Measurements from ENCODE around the gene CREB1.

DNA sequence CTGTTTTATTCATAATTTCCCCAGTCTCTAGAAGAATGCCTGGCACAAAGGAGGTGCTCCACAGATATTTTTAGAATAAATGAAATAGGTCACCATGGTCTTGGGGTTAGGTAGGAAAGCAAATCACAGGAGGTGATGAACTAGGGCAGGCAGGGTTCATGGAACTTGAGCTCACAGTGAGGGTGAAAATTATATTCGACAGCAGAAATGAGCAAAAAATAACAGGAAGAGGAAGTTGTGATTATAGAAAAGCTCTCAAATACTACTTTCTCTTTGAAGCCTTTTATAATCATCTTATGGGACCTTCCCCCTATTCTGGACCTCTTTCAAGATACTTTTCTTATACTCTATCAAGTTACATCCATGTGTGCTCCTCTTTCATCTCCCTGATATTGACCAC lies 4.5 kb upstream of the CREB1 start:
- TF ChIP-seq ZNF211 (tag by site-specific recombination; IDR thresholded peaks at IDR 0.05; ENCODE audit: low read depth): no peak
- TF ChIP-seq ZNF350 (tag by site-specific recombination; IDR thresholded peaks at IDR 0.05): no peak
- TF ChIP-seq, protein P1, sequence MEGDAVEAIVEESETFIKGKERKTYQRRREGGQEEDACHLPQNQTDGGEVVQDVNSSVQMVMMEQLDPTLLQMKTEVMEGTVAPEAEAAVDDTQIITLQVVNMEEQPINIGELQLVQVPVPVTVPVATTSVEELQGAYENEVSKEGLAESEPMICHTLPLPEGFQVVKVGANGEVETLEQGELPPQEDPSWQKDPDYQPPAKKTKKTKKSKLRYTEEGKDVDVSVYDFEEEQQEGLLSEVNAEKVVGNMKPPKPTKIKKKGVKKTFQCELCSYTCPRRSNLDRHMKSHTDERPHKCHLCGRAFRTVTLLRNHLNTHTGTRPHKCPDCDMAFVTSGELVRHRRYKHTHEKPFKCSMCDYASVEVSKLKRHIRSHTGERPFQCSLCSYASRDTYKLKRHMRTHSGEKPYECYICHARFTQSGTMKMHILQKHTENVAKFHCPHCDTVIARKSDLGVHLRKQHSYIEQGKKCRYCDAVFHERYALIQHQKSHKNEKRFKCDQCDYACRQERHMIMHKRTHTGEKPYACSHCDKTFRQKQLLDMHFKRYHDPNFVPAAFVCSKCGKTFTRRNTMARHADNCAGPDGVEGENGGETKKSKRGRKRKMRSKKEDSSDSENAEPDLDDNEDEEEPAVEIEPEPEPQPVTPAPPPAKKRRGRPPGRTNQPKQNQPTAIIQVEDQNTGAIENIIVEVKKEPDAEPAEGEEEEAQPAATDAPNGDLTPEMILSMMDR (tag by site-specific recombination; IDR thresholded peaks at IDR 0.05): no peak
- no peak for TF ChIP-seq ZNF670 (tag by site-specific recombination; IDR thresholded peaks at IDR 0.05; ENCODE audit: low read depth)
- TF ChIP-seq ZNF610 (tag by site-specific recombination; IDR thresholded peaks at IDR 0.05; ENCODE audit: borderline replicate concordance): no peak
- TF ChIP-seq ZFP3 (tag by site-specific recombination; IDR thresholded peaks at IDR 0.05; ENCODE audit: low read depth): no peak
- no peak for TF ChIP-seq ZNF776 (tag by site-specific recombination; IDR thresholded peaks at IDR 0.05; ENCODE audit: borderline replicate concordance)
- TF ChIP-seq, protein P2, sequence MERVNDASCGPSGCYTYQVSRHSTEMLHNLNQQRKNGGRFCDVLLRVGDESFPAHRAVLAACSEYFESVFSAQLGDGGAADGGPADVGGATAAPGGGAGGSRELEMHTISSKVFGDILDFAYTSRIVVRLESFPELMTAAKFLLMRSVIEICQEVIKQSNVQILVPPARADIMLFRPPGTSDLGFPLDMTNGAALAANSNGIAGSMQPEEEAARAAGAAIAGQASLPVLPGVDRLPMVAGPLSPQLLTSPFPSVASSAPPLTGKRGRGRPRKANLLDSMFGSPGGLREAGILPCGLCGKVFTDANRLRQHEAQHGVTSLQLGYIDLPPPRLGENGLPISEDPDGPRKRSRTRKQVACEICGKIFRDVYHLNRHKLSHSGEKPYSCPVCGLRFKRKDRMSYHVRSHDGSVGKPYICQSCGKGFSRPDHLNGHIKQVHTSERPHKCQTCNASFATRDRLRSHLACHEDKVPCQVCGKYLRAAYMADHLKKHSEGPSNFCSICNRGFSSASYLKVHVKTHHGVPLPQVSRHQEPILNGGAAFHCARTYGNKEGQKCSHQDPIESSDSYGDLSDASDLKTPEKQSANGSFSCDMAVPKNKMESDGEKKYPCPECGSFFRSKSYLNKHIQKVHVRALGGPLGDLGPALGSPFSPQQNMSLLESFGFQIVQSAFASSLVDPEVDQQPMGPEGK (tag by site-specific recombination; IDR thresholded peaks at IDR 0.05): no peak
- TF ChIP-seq ZSCAN30 (tag by site-specific recombination; IDR thresholded peaks at IDR 0.05): no peak

All from HEK293 (cell line).